Adipocyte (in vitro differentiated cells): Measurements from ENCODE around the gene NLRP6.

ENCODE experiments used
- DNase-seq: peaks from one replicate; pipeline ENCODE4 v3.0.0-alpha.2; 2015; ENCODE audit warnings: low read depth
- H3K27me3 ChIP-seq: replicated peaks from 2 replicates; pipeline ENCODE4 v1.7.0; 2013; ENCODE audit warnings: mild to moderate bottlenecking, low read length, moderate library complexity; ENCODE audit not compliant: control insufficient read depth, insufficient read depth
- H3K36me3 ChIP-seq: 2 replicates; pipeline ENCODE4 v1.7.0; 2013; ENCODE audit warnings: low read length, mild to moderate bottlenecking, moderate library complexity; ENCODE audit not compliant: control insufficient read depth, insufficient read depth, severe bottlenecking
- H3K4me1 ChIP-seq: 2 replicates; pipeline ENCODE4 v1.7.0; 2013; ENCODE audit warnings: mild to moderate bottlenecking, low read length, moderate library complexity; ENCODE audit not compliant: control insufficient read depth, insufficient read depth
- H3K4me3 ChIP-seq: 2 replicates; pipeline ENCODE4 v1.7.0; 2013; ENCODE audit warnings: mild to moderate bottlenecking, low read length, moderate library complexity
- H3K9ac ChIP-seq: 2 replicates; pipeline ENCODE4 v1.7.0; 2013; ENCODE audit warnings: mild to moderate bottlenecking, low read length, moderate library complexity
- H3K9me3 ChIP-seq: 2 replicates; pipeline ENCODE4 v1.7.0; 2013; ENCODE audit warnings: mild to moderate bottlenecking, low read length, moderate library complexity; ENCODE audit not compliant: control insufficient read depth

The NLRP6 gene

DNA sequence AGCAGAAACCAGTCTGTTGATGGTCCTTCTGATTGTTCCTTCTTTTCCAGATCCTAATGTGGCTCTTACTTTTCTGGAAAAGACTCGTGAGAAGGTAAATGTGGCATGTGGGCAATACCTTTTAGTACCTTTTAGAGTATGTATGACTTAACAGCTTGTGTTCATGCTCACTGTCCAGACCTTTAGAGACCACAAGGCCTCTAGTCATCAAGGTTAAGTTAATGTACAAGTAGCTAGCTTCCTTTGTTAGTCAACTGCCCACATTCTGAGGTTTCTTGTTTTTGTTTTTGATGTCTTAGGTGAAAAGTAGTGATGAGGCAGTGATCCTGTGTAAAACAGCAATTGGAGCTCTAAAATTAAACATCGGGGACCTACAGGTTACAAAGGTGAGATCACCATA is 33.8 kb upstream of the NLRP6 start:
- Histone ChIP-seq H3K9ac (no peak overlapping the region), H3K4me3 (no peak overlapping the region), H3K9me3 (no peaks in the 10 kb centered on the region), H3K4me1 (no peaks in the 10 kb centered on the region), H3K27me3 (no peaks in the 10 kb centered on the region), H3K36me3 (peaks cover 90% of the 10 kb centered on the region)
- DNase-seq = no peak

DNA sequence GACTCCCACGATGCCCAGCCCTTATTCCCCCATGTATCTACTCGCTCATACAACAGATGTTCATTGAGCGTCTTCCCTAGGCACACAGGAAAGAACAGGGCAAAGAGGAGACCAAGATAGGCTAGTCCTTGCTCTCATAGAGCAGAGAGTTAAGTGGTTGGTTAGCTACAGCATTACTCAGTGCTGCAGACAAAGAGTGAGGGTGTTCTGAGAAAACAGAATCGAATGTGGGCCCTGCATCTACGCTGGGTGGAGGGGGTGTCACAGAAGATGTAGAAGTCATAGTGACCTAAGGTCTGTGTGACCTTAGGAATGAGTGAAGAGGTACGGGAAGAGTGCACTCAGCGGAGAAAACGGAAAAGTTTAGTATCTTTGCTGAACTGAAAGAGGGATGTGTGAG is 29.1 kb upstream of the NLRP6 start:
- no peak overlapping the region for H3K4me3 ChIP-seq
- H3K4me1 ChIP-seq = no peaks in the 10 kb centered on the region
- no peak overlapping the region for H3K9ac ChIP-seq
- peaks cover 93% of the 10 kb centered on the region for H3K36me3 ChIP-seq
- H3K27me3 ChIP-seq = no peaks in the 10 kb centered on the region
- H3K9me3 ChIP-seq = no peaks in the 10 kb centered on the region
- DNase-seq = no peak

GRCh38 chr11:250274-250673 is 27.9 kb upstream of the NLRP6 start:
- H3K36me3 ChIP-seq = peaks cover 81% of the 10 kb centered on the region
- H3K9me3 ChIP-seq = no peaks in the 10 kb centered on the region
- H3K27me3 ChIP-seq = no peaks in the 10 kb centered on the region
- H3K4me3 ChIP-seq = no peak overlapping the region
- peaks cover 3% of the 10 kb centered on the region for H3K4me1 ChIP-seq
- H3K9ac ChIP-seq = no peak overlapping the region
- no peak for DNase-seq

DNA sequence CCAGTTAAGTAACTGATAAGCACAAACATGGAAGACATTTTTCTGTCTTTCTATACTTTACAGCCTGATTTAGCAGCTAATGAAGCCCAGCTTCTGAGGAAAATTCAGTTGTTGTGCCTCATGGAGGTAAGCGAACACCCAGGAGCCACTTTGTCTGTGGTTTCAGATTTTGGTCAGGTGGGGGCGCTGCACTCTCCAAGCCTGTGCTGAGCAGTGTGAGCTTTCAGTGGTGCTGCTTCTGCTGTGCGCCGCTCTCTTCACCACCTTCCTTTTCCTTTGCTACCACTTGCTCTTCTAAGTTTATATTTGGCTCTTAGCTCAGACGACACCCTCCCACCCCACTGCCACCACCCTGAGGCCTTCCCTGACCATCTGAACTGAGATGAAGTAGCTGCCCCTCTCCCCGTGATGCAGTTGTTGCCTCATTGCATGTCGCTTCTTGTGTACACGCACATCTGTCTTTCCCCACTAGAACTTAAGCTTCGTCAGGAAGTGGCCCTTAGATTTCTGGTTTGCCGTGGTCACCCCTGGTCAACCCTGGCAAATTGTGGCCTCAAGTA is 27.4 kb upstream of the NLRP6 start:
- Histone ChIP-seq H3K27me3 (no peaks in the 10 kb centered on the region), H3K36me3 (peaks cover 75% of the 10 kb centered on the region), H3K9ac (no peak overlapping the region), H3K9me3 (no peaks in the 10 kb centered on the region), H3K4me3 (no peak overlapping the region), H3K4me1 (peaks cover 5% of the 10 kb centered on the region)
- peak; percentile 73 for DNase-seq

GRCh38 chr11:251550-251949 is 26.7 kb upstream of the NLRP6 start:
- Histone ChIP-seq H3K9ac (no peak overlapping the region), H3K4me3 (no peak overlapping the region), H3K9me3 (no peaks in the 10 kb centered on the region), H3K27me3 (no peaks in the 10 kb centered on the region), H3K36me3 (peaks cover 68% of the 10 kb centered on the region), H3K4me1 (peaks cover 5% of the 10 kb centered on the region)
- DNase-seq = no peak

- no peaks in the 10 kb centered on the region for H3K9me3 ChIP-seq
- peaks cover 5% of the 10 kb centered on the region for H3K4me1 ChIP-seq
- DNase-seq = no peak
- H3K36me3 ChIP-seq = peaks cover 57% of the 10 kb centered on the region
- H3K27me3 ChIP-seq = peaks cover 6% of the 10 kb centered on the region
- H3K4me3 ChIP-seq = no peak overlapping the region
- H3K9ac ChIP-seq = no peak overlapping the region
These were observed 25.5 kb upstream of the NLRP6 start for GRCh38 chr11:252666-253065.

GRCh38 chr11:253160-253885 is 24.9 kb upstream of the NLRP6 start:
- Histone ChIP-seq H3K4me1 (peaks cover 5% of the 10 kb centered on the region), H3K9me3 (no peaks in the 10 kb centered on the region), H3K27me3 (peaks cover 9% of the 10 kb centered on the region), H3K36me3 (peaks cover 50% of the 10 kb centered on the region), H3K4me3 (no peak overlapping the region), H3K9ac (no peak overlapping the region)
- no peak for DNase-seq

- no peak overlapping the region for H3K9ac ChIP-seq
- H3K4me3 ChIP-seq = no peak overlapping the region
- no peak for DNase-seq
- peaks cover 45% of the 10 kb centered on the region for H3K36me3 ChIP-seq
- peaks cover 12% of the 10 kb centered on the region for H3K27me3 ChIP-seq
- no peaks in the 10 kb centered on the region for H3K9me3 ChIP-seq
- peaks cover 5% of the 10 kb centered on the region for H3K4me1 ChIP-seq
These were observed 24.3 kb upstream of the NLRP6 start for GRCh38 chr11:253886-254270.

DNA sequence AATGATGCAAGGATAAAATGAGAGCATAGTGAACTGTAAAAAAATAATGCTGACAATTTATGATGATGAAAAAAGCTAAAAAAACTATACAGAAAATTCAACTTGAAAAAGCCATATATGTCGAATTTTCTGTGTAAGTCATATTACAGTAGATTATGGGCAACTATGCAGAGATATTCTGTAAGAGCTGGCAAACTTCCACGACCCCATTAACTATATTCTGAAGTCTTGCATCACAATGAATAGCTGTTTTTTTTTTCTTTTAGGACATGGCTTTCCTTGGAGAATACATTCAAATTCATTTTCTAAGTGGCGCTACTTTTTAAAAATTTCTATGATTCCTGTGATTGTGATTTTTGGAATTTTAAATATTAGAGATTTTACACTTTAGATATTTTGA is 23.0 kb upstream of the NLRP6 start:
- H3K36me3 ChIP-seq = peaks cover 34% of the 10 kb centered on the region
- H3K4me1 ChIP-seq = peaks cover 5% of the 10 kb centered on the region
- peak; percentile 83 for DNase-seq
- no peaks in the 10 kb centered on the region for H3K9me3 ChIP-seq
- H3K27me3 ChIP-seq = peaks cover 24% of the 10 kb centered on the region
- no peak overlapping the region for H3K4me3 ChIP-seq
- no peak overlapping the region for H3K9ac ChIP-seq

DNA sequence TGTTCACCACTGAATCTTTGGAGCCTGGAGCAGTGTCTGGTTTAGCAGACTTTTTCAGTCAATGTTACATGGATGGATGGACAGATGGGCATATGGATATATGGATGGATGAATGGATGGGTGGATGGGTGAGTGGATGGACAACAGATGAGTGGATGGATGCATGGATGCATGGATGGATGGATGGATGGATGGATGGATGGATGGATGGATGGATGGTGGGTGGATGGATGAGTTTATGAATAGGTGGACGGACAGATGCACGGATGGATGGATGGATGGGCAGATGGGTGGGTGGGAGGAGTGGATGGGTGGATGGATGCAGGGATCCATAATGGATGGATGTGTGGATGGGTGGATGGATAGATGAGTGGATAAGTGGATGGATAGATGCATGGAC is 22.4 kb upstream of the NLRP6 start:
- H3K36me3 ChIP-seq = peaks cover 28% of the 10 kb centered on the region
- DNase-seq = no peak
- H3K9me3 ChIP-seq = no peaks in the 10 kb centered on the region
- H3K9ac ChIP-seq = no peak overlapping the region
- H3K4me3 ChIP-seq = no peak overlapping the region
- peaks cover 5% of the 10 kb centered on the region for H3K4me1 ChIP-seq
- H3K27me3 ChIP-seq = peaks cover 28% of the 10 kb centered on the region

DNA sequence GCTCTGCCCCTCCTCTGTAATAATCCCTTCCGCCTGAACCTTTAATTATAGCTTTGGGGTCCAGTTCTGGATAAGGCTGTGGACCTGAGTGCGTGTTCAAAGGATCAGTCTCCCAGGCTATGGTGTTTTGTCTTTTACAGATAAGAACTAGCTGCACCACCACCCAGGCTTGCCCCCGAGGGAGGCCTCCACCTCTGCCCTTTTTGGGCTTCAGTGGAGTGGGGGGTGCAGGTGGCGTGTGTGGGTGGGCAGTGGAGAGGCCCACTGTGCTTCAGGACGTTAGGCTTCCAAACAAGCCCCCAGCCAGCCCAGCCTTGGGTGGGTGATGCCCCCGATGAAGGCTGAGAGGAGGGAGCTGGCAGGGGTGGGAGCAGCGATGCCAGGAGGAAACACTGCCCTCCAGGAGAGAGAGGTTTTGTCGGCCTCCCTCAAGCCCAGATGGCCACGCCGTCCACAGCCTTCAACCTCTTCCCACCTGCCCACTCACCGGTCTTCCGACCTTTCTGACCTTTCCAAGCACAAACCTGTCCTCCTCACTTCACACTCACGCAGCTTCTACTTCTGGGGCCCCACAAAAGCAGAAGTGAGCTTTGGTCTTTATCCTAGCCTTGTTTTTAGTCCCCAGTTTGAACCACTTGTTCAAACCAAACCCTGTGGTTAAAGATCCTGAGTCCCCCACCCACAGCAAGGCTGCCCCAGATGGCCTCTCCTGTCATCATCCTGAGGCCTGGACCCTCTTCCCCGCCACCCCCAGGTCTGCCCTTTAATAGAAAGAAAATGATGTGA is 21.1 kb upstream of the NLRP6 start:
- peaks cover 15% of the 10 kb centered on the region for H3K36me3 ChIP-seq
- peaks cover 5% of the 10 kb centered on the region for H3K4me1 ChIP-seq
- H3K9ac ChIP-seq = no peak overlapping the region
- no peaks in the 10 kb centered on the region for H3K9me3 ChIP-seq
- no peak for DNase-seq
- no peak overlapping the region for H3K4me3 ChIP-seq
- H3K27me3 ChIP-seq = peaks cover 28% of the 10 kb centered on the region
